ENCODE measurements around the gene NTF4.
"Not testable (repeated sequence)": the region's sequence is repeated elsewhere in the genome, so short reads cannot be mapped to it uniquely, and the experiment has no call there.

Gene NTF4

DNA sequence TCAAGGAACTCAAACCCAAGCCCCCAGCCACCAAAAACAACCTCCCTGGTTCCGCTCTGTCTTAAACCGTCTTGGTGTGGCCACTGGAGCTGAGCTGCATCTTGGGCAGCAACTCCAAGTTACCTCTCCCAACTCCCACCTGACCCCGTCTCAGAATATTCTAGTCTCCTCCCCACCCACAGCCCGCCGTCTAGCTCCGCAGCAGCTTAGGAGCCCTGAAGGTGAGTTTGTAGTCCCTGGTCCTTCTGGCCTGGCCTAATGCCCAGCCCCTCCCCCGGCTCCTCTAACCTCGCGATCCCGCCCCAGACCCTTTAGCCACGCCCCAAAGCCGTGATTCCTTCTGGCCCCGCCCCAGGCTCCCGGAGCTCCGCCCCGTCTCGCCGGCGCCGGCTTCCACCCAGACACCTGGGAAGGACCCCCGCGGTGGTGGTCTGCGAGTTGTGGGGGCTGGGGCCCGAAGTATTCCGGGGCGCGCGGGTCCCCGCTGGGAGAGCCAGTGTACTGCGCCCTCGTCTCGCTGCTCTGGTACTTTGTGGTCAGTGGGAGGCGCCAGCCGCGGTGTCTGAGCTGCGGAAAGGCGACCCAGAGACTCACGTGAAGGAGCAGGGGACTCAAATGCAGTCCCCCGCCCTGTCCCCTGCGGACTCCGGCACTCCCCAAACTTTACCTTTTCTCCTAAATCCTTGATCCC, 45.2 kb downstream of the NTF4 start:
- no peak for FAIRE-seq

GRCh38 chr19:49018388-49019241, 46.0 kb downstream of the NTF4 start:
- FAIRE-seq, result not testable (repeated sequence)

DNA sequence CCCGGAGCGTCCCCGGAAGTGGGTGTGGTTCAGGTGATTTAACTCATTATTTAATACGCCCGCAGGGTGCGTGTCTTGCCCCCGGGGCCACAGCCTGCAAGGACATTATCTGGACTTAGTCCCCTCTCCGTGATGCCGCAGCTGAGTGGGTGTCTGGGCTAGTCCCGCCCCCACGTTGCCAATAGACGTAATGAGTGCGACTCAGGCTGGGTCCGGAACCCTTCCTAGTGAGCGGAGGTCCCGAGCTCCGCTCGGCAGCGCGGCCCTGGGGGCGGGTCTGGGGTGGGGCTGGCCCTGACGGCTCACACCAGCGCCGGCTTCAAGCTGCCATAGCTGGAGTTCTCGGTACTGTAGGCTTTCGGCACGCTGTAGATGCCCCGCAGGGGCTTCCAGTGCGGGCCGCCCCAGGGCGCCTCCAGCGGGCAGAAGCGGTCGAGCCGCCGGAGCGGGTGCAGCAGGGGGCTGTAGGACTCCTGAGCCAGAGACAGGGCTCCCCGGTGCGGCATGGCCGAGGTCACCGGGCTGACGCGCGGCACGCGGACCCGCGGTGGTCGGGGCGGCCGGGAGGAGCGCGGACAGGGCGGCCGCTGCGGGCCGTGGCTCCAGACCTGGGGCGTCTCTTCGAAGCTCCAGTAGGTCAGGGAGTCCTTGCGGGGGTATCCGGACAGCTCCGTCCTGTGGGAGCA, 46.8 kb downstream of the NTF4 start:
- FAIRE-seq, result no peak

- no peak for FAIRE-seq
Measured at GRCh38 chr19:49017041-49017665, 47.5 kb downstream of the NTF4 start, which contains the start of gene LHB. Gene LHB (minus strand): TSS chr19:49017091. CDS start chr19:49017081, 10 bp downstream.

- no peak for FAIRE-seq
Measured at GRCh38 chr19:49016067-49016839, 48.4 kb downstream of the NTF4 start.

- no peak for FAIRE-seq
Measured at GRCh38 chr19:49014870-49015255, 49.8 kb downstream of the NTF4 start.

- no peak for FAIRE-seq
Measured at GRCh38 chr19:49014123-49014869, 50.3 kb downstream of the NTF4 start.

DNA sequence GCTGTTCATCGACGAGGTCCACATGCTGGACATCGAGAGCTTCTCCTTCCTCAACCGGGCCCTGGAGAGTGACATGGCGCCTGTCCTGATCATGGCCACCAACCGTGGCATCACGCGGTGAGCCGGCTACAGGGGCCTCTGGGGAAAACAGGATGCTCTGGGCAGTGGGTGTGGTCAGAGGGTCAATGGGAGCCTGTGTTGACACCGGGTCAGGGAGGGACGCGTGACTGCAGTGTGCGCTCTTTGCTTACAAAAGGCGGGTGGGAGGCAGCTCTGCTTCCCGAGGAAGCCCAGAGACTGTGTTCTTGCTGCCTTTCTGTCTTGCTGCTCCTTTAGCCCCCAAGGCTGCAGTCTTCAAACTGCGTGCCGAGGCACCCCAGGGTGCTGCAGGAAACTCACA, 53.4 kb downstream of the NTF4 start:
- FAIRE-seq, result no peak

All from colon (tissue), 2 donors.